H1 (cell line): ENCODE measurements around the gene TOB2. TPM values are rescaled to one million over a fixed set of nuclear protein-coding genes. Genes with fewer than 3 reads are reported as not detected.

Experiments used
- CTCF ChIA-PET: fragments of 300-600 bp; sonication (Branson Sonifier 250); formaldehyde crosslinking; loops from one replicate; lab custom pipeline; 2021; ENCODE audit not compliant: partially characterized antibody; lab: Charles Lee
- POLR2A ChIA-PET: fragments of 300-600 bp; sonication (Branson Sonifier 250); formaldehyde crosslinking; loops from one replicate; lab custom pipeline; 2021; ENCODE audit warnings: inconsistent platforms; ENCODE audit not compliant: partially characterized antibody; lab: Charles Lee
- DNase-seq, 2 experiments: peaks; one replicate each; pipeline versions ENCODE4 v3.0.0 to v3.0.0-alpha.2; 2010 to 2022; ENCODE audit warnings: low spot score in 2 of 2, low read depth in 1 of 2, mixed read lengths in 1 of 2
- FAIRE-seq: peaks from 2 replicates; lab custom pipeline; 2011; peaks lifted over from hg19 to GRCh38; lab: Jason Lieb, UNC
- H2AFZ ChIP-seq: 2 replicates; pipeline ENCODE4 v1.8.1; 2012; ENCODE audit warnings: low read length, inconsistent platforms
- H2AK5ac ChIP-seq: 2 replicates; pipeline ENCODE4 v1.6.1; 2013; ENCODE audit warnings: low read depth, low read length
- H2BK120ac ChIP-seq: replicated peaks from 2 replicates; pipeline ENCODE3; 2013; ENCODE audit warnings: low read depth, low read length, inconsistent platforms
- H2BK12ac ChIP-seq: 2 replicates; pipeline ENCODE4 v1.6.1; 2013; ENCODE audit warnings: low read depth, low read length
- H2BK15ac ChIP-seq: 2 replicates; pipeline ENCODE4 v1.6.1; 2013; ENCODE audit warnings: low read length
- H2BK20ac ChIP-seq: 2 replicates; pipeline ENCODE4 v1.6.1; 2013; ENCODE audit warnings: low read length
- H2BK5ac ChIP-seq: 2 replicates; pipeline ENCODE4 v1.6.1; 2013; ENCODE audit warnings: low read depth, low read length
- H3K14ac ChIP-seq: 2 replicates; pipeline ENCODE4 v1.6.1; 2013; ENCODE audit warnings: inconsistent platforms; ENCODE audit not compliant: insufficient read length
- H3K18ac ChIP-seq: 2 replicates; pipeline ENCODE4 v1.6.1; 2013; ENCODE audit warnings: low read length; ENCODE audit errors: extremely low read depth
- H3K23ac ChIP-seq: 2 replicates; pipeline ENCODE4 v1.6.1; 2013; ENCODE audit warnings: inconsistent platforms; ENCODE audit not compliant: insufficient read length
- H3K23me2 ChIP-seq: 2 replicates; pipeline ENCODE4 v1.6.1; 2013; ENCODE audit warnings: low read depth, low read length
- H3K27ac ChIP-seq: 2 replicates; pipeline ENCODE4 v1.6.1; 2011; ENCODE audit warnings: low read depth, low read length, inconsistent platforms
- H3K27me3 ChIP-seq, 4 experiments: replicated peaks in 1 of 4; 1 replicate in 1 of 4; 2 replicates in 3 of 4; pipeline versions ENCODE4 v1.6.1 to v1.8.1; 2011 to 2013; ENCODE audit warnings: low read length in 3 of 4, mild to moderate bottlenecking in 3 of 4, inconsistent platforms in 2 of 4, mixed read lengths in 2 of 4, moderate library complexity in 1 of 4; ENCODE audit not compliant: control insufficient read depth in 3 of 4, insufficient read depth in 3 of 4; ENCODE audit errors: extremely low read depth in 1 of 4
- H3K36me3 ChIP-seq, 4 experiments: 2 replicates each; pipeline versions ENCODE4 v1.6.1 to v1.8.1; 2011 to 2013; ENCODE audit warnings: mild to moderate bottlenecking in 4 of 4, low read length in 3 of 4, moderate library complexity in 2 of 4, control low read depth in 1 of 4, inconsistent platforms in 1 of 4; ENCODE audit not compliant: insufficient read depth in 4 of 4, control insufficient read depth in 2 of 4
- H3K4ac ChIP-seq: replicated peaks from 2 replicates; pipeline ENCODE3; 2013; ENCODE audit warnings: low read length, low read depth, mixed read lengths, inconsistent platforms; ENCODE audit not compliant: insufficient read length
- H3K4me1 ChIP-seq, 4 experiments: replicated peaks in 1 of 4; 1 replicate in 1 of 4; 2 replicates in 3 of 4; pipeline versions ENCODE4 v1.6.1 to v1.8.1; 2011 to 2013; ENCODE audit warnings: low read length in 3 of 4, inconsistent platforms in 2 of 4, mixed read lengths in 1 of 4; ENCODE audit not compliant: insufficient read depth in 4 of 4, control insufficient read depth in 3 of 4
- H3K4me2 ChIP-seq, 2 experiments: 2 replicates each; pipeline versions ENCODE4 v1.6.1 to v1.8.1; 2011 to 2013; ENCODE audit warnings: low read depth in 2 of 2, low read length in 2 of 2, control low read depth in 1 of 2, inconsistent platforms in 1 of 2, mild to moderate bottlenecking in 1 of 2; ENCODE audit not compliant: insufficient read depth in 1 of 2
- H3K4me3 ChIP-seq, 4 experiments: fragments of 200-600, 300-600 bp in 1 of 4; sonication (generic), shearing (Covaris generic), sonication (Bioruptor Twin) in 1 of 4; 2 replicates each; pipeline versions ENCODE4 v1.5.1 to v1.8.1; 2011 to 2016; ENCODE audit warnings: low read length in 4 of 4, low read depth in 3 of 4, control low read depth in 2 of 4, inconsistent platforms in 2 of 4, mild to moderate bottlenecking in 2 of 4, mixed read lengths in 1 of 4, moderate library complexity in 1 of 4; ENCODE audit not compliant: insufficient read depth in 2 of 4; ENCODE audit errors: extremely low read depth in 1 of 4
- H3K56ac ChIP-seq: replicated peaks from 2 replicates; pipeline ENCODE3; 2013; ENCODE audit warnings: low read depth, mild to moderate bottlenecking, mixed read lengths, low read length, inconsistent platforms; ENCODE audit not compliant: insufficient read length
- H3K79me1 ChIP-seq: 2 replicates; pipeline ENCODE4 v1.6.1; 2013; ENCODE audit warnings: low read depth, low read length, control low read depth
- H3K79me2 ChIP-seq, 2 experiments: 2 replicates each; pipeline versions ENCODE4 v1.6.1 to v1.8.1; 2012 to 2013; ENCODE audit warnings: low read length in 2 of 2, mild to moderate bottlenecking in 2 of 2, inconsistent platforms in 1 of 2; ENCODE audit not compliant: insufficient read depth in 2 of 2, control insufficient read depth in 1 of 2
- H3K9ac ChIP-seq, 4 experiments: replicated peaks in 1 of 4; 1 replicate in 1 of 4; 2 replicates in 3 of 4; pipeline versions ENCODE4 v1.6.1 to v1.8.1; 2011 to 2013; ENCODE audit warnings: low read depth in 3 of 4, low read length in 3 of 4, control low read depth in 2 of 4, mild to moderate bottlenecking in 2 of 4, moderate library complexity in 2 of 4, inconsistent platforms in 1 of 4; ENCODE audit errors: extremely low read depth in 1 of 4
- H3K9me3 ChIP-seq, 2 experiments: 2 replicates each; pipeline versions ENCODE4 v1.6.1 to v1.8.1; 2012 to 2013; ENCODE audit warnings: mild to moderate bottlenecking in 2 of 2, moderate library complexity in 2 of 2, control low read depth in 1 of 2, inconsistent platforms in 1 of 2, low read depth in 1 of 2, low read length in 1 of 2, mixed read lengths in 1 of 2; ENCODE audit not compliant: insufficient read depth in 2 of 2
- H4K20me1 ChIP-seq, 2 experiments: replicated peaks in 1 of 2; 2 replicates each; pipeline versions ENCODE3 to v1.8.1; 2011 to 2013; ENCODE audit warnings: inconsistent platforms in 2 of 2, low read length in 2 of 2, mild to moderate bottlenecking in 1 of 2; ENCODE audit not compliant: insufficient read depth in 2 of 2, control insufficient read depth in 1 of 2
- H4K5ac ChIP-seq: 2 replicates; pipeline ENCODE4 v1.6.1; 2013; ENCODE audit warnings: low read length, low read depth, mixed read lengths, inconsistent platforms; ENCODE audit not compliant: insufficient read length
- H4K8ac ChIP-seq: 2 replicates; pipeline ENCODE4 v1.8.0; 2013; ENCODE audit warnings: mild to moderate bottlenecking, moderate library complexity, low read length, inconsistent platforms; ENCODE audit not compliant: insufficient read depth; ENCODE audit errors: extremely low read depth
- H4K91ac ChIP-seq: replicated peaks from 2 replicates; pipeline ENCODE3; 2013; ENCODE audit warnings: low read length, mixed read lengths, inconsistent platforms; ENCODE audit not compliant: insufficient read length
- CBX8 ChIP-seq: fragments of 300-800, 300-1000 bp; sonication (generic); IDR thresholded peaks from 2 replicates; pipeline ENCODE4 v1.7.1; 2016; ENCODE audit warnings: low read depth, low read length, borderline replicate concordance
- CHD2 ChIP-seq: IDR thresholded peaks from 2 replicates; pipeline ENCODE4 v1.6.1; 2012; ENCODE audit warnings: low read length, improper control_type of control experiment
- NANOG ChIP-seq: IDR thresholded peaks from 2 replicates; pipeline ENCODE4 v1.6.1; 2011; ENCODE audit warnings: low read length, low read depth, mild to moderate bottlenecking, inconsistent platforms; ENCODE audit not compliant: insufficient read depth, poor library complexity, severe bottlenecking
- POLR2A ChIP-seq, 2 experiments: IDR thresholded peaks; 1 replicate in 1 of 2; 2 replicates in 1 of 2; pipeline ENCODE4 v1.6.1; 2011; ENCODE audit warnings: low read depth in 2 of 2, low read length in 2 of 2, mild to moderate bottlenecking in 2 of 2; ENCODE audit errors: control extremely low read depth in 1 of 2
- RAD21 ChIP-seq, 2 experiments: IDR thresholded peaks in 1 of 2; conservative IDR thresholded peaks in 1 of 2; 2 replicates each; pipeline ENCODE4 v1.6.1; 2011; ENCODE audit warnings: low read depth in 2 of 2, low read length in 2 of 2, improper control_type of control experiment in 1 of 2, inconsistent platforms in 1 of 2, mild to moderate bottlenecking in 1 of 2, moderate library complexity in 1 of 2
- RXRA ChIP-seq: IDR thresholded peaks from 2 replicates; pipeline ENCODE4 v1.6.1; 2011; ENCODE audit warnings: low read depth, mild to moderate bottlenecking, low read length, moderate library complexity; ENCODE audit not compliant: insufficient read depth
- SRF ChIP-seq: IDR thresholded peaks from 2 replicates; pipeline ENCODE4 v1.6.1; 2011; ENCODE audit warnings: mild to moderate bottlenecking, low read depth, low read length, moderate library complexity
- SUZ12 ChIP-seq: fragments of 200-600 bp; sonication (generic); IDR thresholded peaks from 2 replicates; pipeline ENCODE4 v1.6.1; 2012; ENCODE audit warnings: mild to moderate bottlenecking, inconsistent platforms, low read length, moderate library complexity, mixed read lengths
- TAF1 ChIP-seq: IDR thresholded peaks from 2 replicates; pipeline ENCODE4 v1.6.1; 2011; ENCODE audit warnings: mild to moderate bottlenecking, low read depth, low read length
- TEAD4 ChIP-seq: IDR thresholded peaks from 2 replicates; pipeline ENCODE4 v1.6.1; 2012; ENCODE audit warnings: low read depth, low read length, inconsistent platforms, mixed read lengths
- WGBS, 2 experiments: shearing (Covaris generic) in 1 of 2; methylation state at CpG; one replicate each; pipeline versions ENCODE4 v1.1.6 to v1.1.7; 2013 to 2015; ENCODE audit warnings: low lambda C conversion rate in 2 of 2, mixed read lengths in 2 of 2, inconsistent platforms in 1 of 2, low coverage in 1 of 2, missing lambda C conversion rate in 1 of 2; ENCODE audit not compliant: insufficient replicate concordance in 2 of 2, insufficient coverage in 1 of 2, insufficient read length in 1 of 2; ENCODE audit errors: extremely low coverage in 1 of 2, missing lambda C conversion rate in 1 of 2; 5-methylcytosine and 5-hydroxymethylcytosine counted together
- polyA plus RNA-seq, 7 experiments: library from polyadenylated mRNA; depleted of rRNA in 3 of 7; stranded (reverse) in 5 of 7; unstranded in 2 of 7; fragments of >200 nt in 5 of 7; fragments of 200-250 nt in 2 of 7; gene quantifications; 1 replicate in 5 of 7; 2 replicates in 1 of 7; 4 replicates in 1 of 7; pipeline versions ENCODE4 v1.2.1 to v1.2.3, GENCODE V29; 2011 to 2013; ENCODE audit warnings: missing spikeins in 2 of 7, mixed read lengths in 2 of 7
- total RNA-seq: library from RNA; stranded (reverse); fragmentation: NEBNext Ultra II Directional; extraction: Animal tissue kit (Norgen Biotek cat#: 25700); gene quantifications from 2 replicates; pipeline ENCODE4 v1.2.1, GENCODE V29; 2021
- TF ChIP-seq, protein P1 (sequence below): IDR thresholded peaks from 2 replicates; pipeline ENCODE4 v1.6.1; 2012; ENCODE audit warnings: low read length, inconsistent platforms

TOB2 gene
- total and polyA plus RNA-seq, 2 of the 8 experiments (the other 6 are each of a cell fraction or from before 2014, with no cell fraction given): 27.0 to 54.1 TPM

GRCh38 chr22:41395531-41396240 lies 50.9 kb downstream of the TOB2 start:
- Histone ChIP-seq H3K23ac (no peak overlapping the region), H2AK5ac (no peak overlapping the region), H3K18ac (no peak overlapping the region), H3K9me3 (no peaks in the 10 kb centered on the region), H3K4me2 (no peak overlapping the region), H4K91ac (no peak overlapping the region), H3K9ac (no peak overlapping the region), H4K20me1 (peaks cover 0 to 2% of the 10 kb centered on the region in 2 experiments), H3K14ac (no peak overlapping the region), H2BK12ac (no peak overlapping the region), H3K79me2 (no peaks in the 10 kb centered on the region), H3K23me2 (no peaks in the 10 kb centered on the region), H2BK5ac (no peak overlapping the region), H3K27me3 (no peaks in the 10 kb centered on the region), H4K5ac (no peak overlapping the region), H2BK120ac (no peak overlapping the region), H2BK15ac (no peak overlapping the region), H3K27ac (no peak overlapping the region), H3K36me3 (peaks cover 0 to 12% (median 1%) of the 10 kb centered on the region in 4 experiments; a peak in 5 of 8 replicates), H3K79me1 (no peaks in the 10 kb centered on the region), H4K8ac (no peak overlapping the region; the same call in 1 of the 2 replicates), H3K4me3 (no peak overlapping the region), H3K56ac (no peak overlapping the region), H2BK20ac (no peak overlapping the region), H2AFZ (no peak overlapping the region), H3K4ac (no peak overlapping the region), H3K4me1 (peaks cover 0 to 3% (median 0%) of the 10 kb centered on the region in 4 experiments; a peak in 1 of 7 replicates)
- FAIRE-seq (no peak), DNase-seq (no peak)
- ChIA-PET POLR2A (interaction anchor here (0.8 to 1.7 kb wide), 3 partner anchors 9 to 51 kb away, joined by 3 to 4 read pairs (median 3); partner anchors contain the start of gene TOB2), CTCF (interaction anchor here (0.6 to 15.8 kb wide), 5 partner anchors 8 to 358 kb away, joined by 3 to 269 read pairs (median 4); no protein-coding TSS in a partner anchor)
- 93% methylated on average over 37 of the region's 37 CpGs; no CpG with 5 or more reads in 1 of the 2 experiments for WGBS, 2 experiments
- no peak for TF ChIP-seq TEAD4
- no peak for TF ChIP-seq RXRA
- TF ChIP-seq, protein P1, sequence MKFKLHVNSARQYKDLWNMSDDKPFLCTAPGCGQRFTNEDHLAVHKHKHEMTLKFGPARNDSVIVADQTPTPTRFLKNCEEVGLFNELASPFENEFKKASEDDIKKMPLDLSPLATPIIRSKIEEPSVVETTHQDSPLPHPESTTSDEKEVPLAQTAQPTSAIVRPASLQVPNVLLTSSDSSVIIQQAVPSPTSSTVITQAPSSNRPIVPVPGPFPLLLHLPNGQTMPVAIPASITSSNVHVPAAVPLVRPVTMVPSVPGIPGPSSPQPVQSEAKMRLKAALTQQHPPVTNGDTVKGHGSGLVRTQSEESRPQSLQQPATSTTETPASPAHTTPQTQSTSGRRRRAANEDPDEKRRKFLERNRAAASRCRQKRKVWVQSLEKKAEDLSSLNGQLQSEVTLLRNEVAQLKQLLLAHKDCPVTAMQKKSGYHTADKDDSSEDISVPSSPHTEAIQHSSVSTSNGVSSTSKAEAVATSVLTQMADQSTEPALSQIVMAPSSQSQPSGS: no peak
- no peak for TF ChIP-seq SRF
- no peak for TF ChIP-seq CBX8
- TF ChIP-seq RAD21 (IDR thresholded peaks at IDR 0.05 in 1 of 2, conservative IDR thresholded peaks at IDR 0.05 in 1 of 2; ENCODE audit: low read depth in 2 of 2, low read length in 2 of 2): no peak
- no peak for TF ChIP-seq POLR2A (IDR thresholded peaks at IDR 0.05; ENCODE audit: control extremely low read depth in 1 of 2, low read depth in 2 of 2, low read length in 2 of 2)
- TF ChIP-seq CHD2: no peak
- no peak for TF ChIP-seq TAF1
- TF ChIP-seq SUZ12: no peak
- no peak for TF ChIP-seq NANOG
